ENCODE data around the gene MAPK1IP1L. TPM values are rescaled to one million over a fixed set of nuclear protein-coding genes. Genes with fewer than 3 reads are reported as not detected.

The MAPK1IP1L gene
- polyA plus RNA-seq, 1 of the 3 experiments (the other 2 are of a cell fraction), result 129 TPM

- H2AFZ ChIP-seq (ENCODE audit: low read depth), result no peak overlapping the region
- H3K9ac ChIP-seq, result no peak overlapping the region
- TF ChIP-seq RXRA (IDR thresholded peaks at IDR 0.05; ENCODE audit: borderline replicate concordance, low read depth) (no peak), ZBTB33 (IDR thresholded peaks at IDR 0.05; ENCODE audit: borderline replicate concordance, low read depth) (no peak), GABPA (IDR thresholded peaks at IDR 0.05; ENCODE audit: low read depth) (no peak), FOXJ3 (CRISPR knock-in tag; IDR thresholded peaks at IDR 0.05) (no peak), NFIC (IDR thresholded peaks at IDR 0.05; ENCODE audit: borderline replicate concordance) (no peak), JUND (IDR thresholded peaks at IDR 0.05) (no peak), REST (IDR thresholded peaks at IDR 0.05; ENCODE audit: low read depth, low read length) (no peak)
- DNase-seq, result peak; percentile 49
- no peak overlapping the region for H3K4me3 ChIP-seq (ENCODE audit: low read depth in 2 of 2, low read length in 1 of 2)
- peaks cover 0 to 18% of the 10 kb centered on the region in 2 experiments; a peak in 1 of 4 replicates for H3K4me1 ChIP-seq (ENCODE audit: control insufficient read depth in 1 of 2, insufficient read depth in 2 of 2, low read depth in 1 of 2, low read length in 1 of 2)
- no peaks in the 10 kb centered on the region for H3K27me3 ChIP-seq (ENCODE audit: insufficient read depth)
- no peaks in the 10 kb centered on the region for H3K36me3 ChIP-seq (replicated peaks in 1 of 2; ENCODE audit: control insufficient read depth in 1 of 2, insufficient read depth in 2 of 2, low read length in 1 of 2)
- no peak overlapping the region for H3K4me2 ChIP-seq
- peak overlapping the region in 1 of 2 experiments; percentile 83; a peak in 2 of 4 replicates for H3K27ac ChIP-seq (ENCODE audit: low read depth in 2 of 2, low read length in 1 of 2)
- H4K20me1 ChIP-seq (ENCODE audit: insufficient read depth), result no peaks in the 10 kb centered on the region
- H3F3A ChIP-seq (replicated peaks; ENCODE audit: insufficient read depth), result no peaks in the 10 kb centered on the region
- no peaks in the 10 kb centered on the region for H3K79me2 ChIP-seq (ENCODE audit: insufficient read depth)
- no peaks in the 10 kb centered on the region for H3K9me3 ChIP-seq
- no peaks in the 10 kb centered on the region for H3K9me2 ChIP-seq
- POLR2A ChIA-PET, result interaction anchor here (0.6 kb wide), 1 partner anchor 19 kb away, joined by 4 read pairs; no protein-coding TSS in a partner anchor
- WGBS (ENCODE audit: low lambda C conversion rate), result 76% methylated on average over 2 of the region's 4 CpGs
- CTCF ChIA-PET, result interaction anchor here (0.9 to 1.3 kb wide), 2 partner anchors 26 to 64 kb away, joined by 3 to 4 read pairs; no protein-coding TSS in a partner anchor
These were observed 64.4 kb downstream of the MAPK1IP1L start for GRCh38 chr14:55115861-55116245.

- CTCF ChIA-PET, result interaction anchor here (1.3 to 2.1 kb wide), 3 partner anchors 21 to 45 kb away, joined by 4 to 6 read pairs (median 4); no protein-coding TSS in a partner anchor
- TF ChIP-seq RCOR1 (IDR thresholded peaks at IDR 0.05; ENCODE audit: low read length), result peak; percentile 52
- TF ChIP-seq EP300 (IDR thresholded peaks at IDR 0.05; ENCODE audit: borderline replicate concordance in 1 of 2, low read depth in 1 of 2, low read length in 1 of 2), result peak in 1 of 2 experiments; percentile 56; a peak in 1 of 4 replicates
- TF ChIP-seq USF1 (IDR thresholded peaks at IDR 0.05; ENCODE audit: borderline replicate concordance, low read depth), result no peak
- TF ChIP-seq ZBTB33 (IDR thresholded peaks at IDR 0.05; ENCODE audit: borderline replicate concordance, low read depth), result no peak
- TF ChIP-seq USF2 (IDR thresholded peaks at IDR 0.05; ENCODE audit: borderline replicate concordance, low read depth, low read length), result no peak
- TF ChIP-seq CTCF (IDR thresholded peaks at IDR 0.05), result no peak
- TF ChIP-seq ELF1 (IDR thresholded peaks at IDR 0.05), result no peak
These were observed 65.0 kb downstream of the MAPK1IP1L start for GRCh38 chr14:55116246-55117030.

More at GRCh38 chr14:55116246-55117030, 65.0 kb downstream of the MAPK1IP1L start:
- DNase-seq, result no peak
- H3F3A ChIP-seq (replicated peaks; ENCODE audit: insufficient read depth), result no peaks in the 10 kb centered on the region
- no peak overlapping the region for H3K4me3 ChIP-seq (ENCODE audit: low read depth in 2 of 2, low read length in 1 of 2)
- WGBS (ENCODE audit: low lambda C conversion rate), result 72% methylated on average over 8 of the region's 11 CpGs
- peak overlapping the region in 1 of 2 experiments; percentile 83; a peak in 2 of 4 replicates for H3K27ac ChIP-seq (ENCODE audit: low read depth in 2 of 2, low read length in 1 of 2)
- no peak overlapping the region for H3K9ac ChIP-seq
- H3K4me2 ChIP-seq, result no peak overlapping the region
- H3K36me3 ChIP-seq (replicated peaks in 1 of 2; ENCODE audit: control insufficient read depth in 1 of 2, insufficient read depth in 2 of 2, low read length in 1 of 2), result no peaks in the 10 kb centered on the region
- no peaks in the 10 kb centered on the region for H3K79me2 ChIP-seq (ENCODE audit: insufficient read depth)
- peaks cover 0 to 18% of the 10 kb centered on the region in 2 experiments; a peak in 1 of 4 replicates for H3K4me1 ChIP-seq (ENCODE audit: control insufficient read depth in 1 of 2, insufficient read depth in 2 of 2, low read depth in 1 of 2, low read length in 1 of 2)
- POLR2A ChIA-PET, result no interaction called here
- H3K9me3 ChIP-seq, result no peaks in the 10 kb centered on the region
- H3K9me2 ChIP-seq, result no peaks in the 10 kb centered on the region
- no peaks in the 10 kb centered on the region for H3K27me3 ChIP-seq (ENCODE audit: insufficient read depth)
- H2AFZ ChIP-seq (ENCODE audit: low read depth), result no peak overlapping the region
- H4K20me1 ChIP-seq (ENCODE audit: insufficient read depth), result no peaks in the 10 kb centered on the region
